Mesothelial cell of epicardium (in vitro differentiated cells): ENCODE results near the gene CDON. TPM values are rescaled to one million over a fixed set of nuclear protein-coding genes. Genes with fewer than 3 reads are reported as not detected.
A peak's percentile ranks its signal among the peaks of the same experiment; 100 is the strongest.

ENCODE experiments used
- DNase-seq, 2 experiments: peaks; one replicate each; pipeline ENCODE4 v3.0.0; 2021; ENCODE audit warnings: low spot score in 2 of 2; ENCODE audit not compliant: unreplicated experiment in 2 of 2
- H3K27ac Mint-ChIP-seq: 2 replicates; pipeline ENCODE4 v1.8.0; 2021; ENCODE audit warnings: mixed read lengths
- H3K27me3 Mint-ChIP-seq: 2 replicates; pipeline ENCODE4 v1.8.0; 2021; ENCODE audit warnings: low read depth, mixed read lengths
- H3K36me3 Mint-ChIP-seq: 2 replicates; pipeline ENCODE4 v1.8.0; 2021; ENCODE audit warnings: mixed read lengths
- H3K4me1 Mint-ChIP-seq: 2 replicates; pipeline ENCODE4 v1.8.0; 2021; ENCODE audit warnings: mixed read lengths
- H3K4me3 Mint-ChIP-seq: 2 replicates; pipeline ENCODE4 v1.8.0; 2021; ENCODE audit warnings: mild to moderate bottlenecking, moderate library complexity, mixed read lengths
- H3K9me3 Mint-ChIP-seq: 2 replicates; pipeline ENCODE4 v1.8.0; 2021; ENCODE audit warnings: mixed read lengths
- CTCF ChIP-seq: fragments of 200-600 bp; sonication (generic); IDR thresholded peaks from one replicate; pipeline ENCODE4 v1.5.0; 2021; ENCODE audit warnings: antibody characterized with exemption; ENCODE audit not compliant: unreplicated experiment
- total RNA-seq: library from RNA; stranded (reverse); gene quantifications from 3 replicates; pipeline ENCODE4 v1.2.1, GENCODE V29; 2021

CDON gene
- total RNA-seq, 1 donor from 2014 or later = 165 TPM

GRCh38 chr11:125941619-125942611 is 120.8 kb downstream of the CDON start:
- no peaks in the 10 kb centered on the region for H3K36me3 Mint-ChIP-seq
- peaks cover 2% of the 10 kb centered on the region for H3K27me3 Mint-ChIP-seq
- H3K4me3 Mint-ChIP-seq = no peak overlapping the region
- DNase-seq = peak in 1 of 2 experiments; percentile 69
- H3K4me1 Mint-ChIP-seq = peaks cover 28% of the 10 kb centered on the region
- no peak for TF ChIP-seq CTCF
- H3K9me3 Mint-ChIP-seq = no peaks in the 10 kb centered on the region
- peak overlapping the region; percentile 55 for H3K27ac Mint-ChIP-seq

- Mint-ChIP-seq H3K4me3 (no peak overlapping the region), H3K27ac (peak overlapping the region; percentile 41), H3K9me3 (no peaks in the 10 kb centered on the region), H3K4me1 (peaks cover 29% of the 10 kb centered on the region), H3K36me3 (no peaks in the 10 kb centered on the region), H3K27me3 (peaks cover 2% of the 10 kb centered on the region)
- no peak for TF ChIP-seq CTCF
- DNase-seq = no peak
Measured at GRCh38 chr11:125941267-125941618, 121.4 kb downstream of the CDON start.

- H3K9me3 Mint-ChIP-seq = no peaks in the 10 kb centered on the region
- peaks cover 40% of the 10 kb centered on the region for H3K4me1 Mint-ChIP-seq
- H3K27me3 Mint-ChIP-seq = peaks cover 2% of the 10 kb centered on the region
- H3K27ac Mint-ChIP-seq = no peak overlapping the region
- TF ChIP-seq CTCF = no peak
- H3K36me3 Mint-ChIP-seq = no peaks in the 10 kb centered on the region
- DNase-seq = no peak
- H3K4me3 Mint-ChIP-seq = no peak overlapping the region
Measured at GRCh38 chr11:125940145-125940544, 122.5 kb downstream of the CDON start.

- H3K27me3 Mint-ChIP-seq = peaks cover 2% of the 10 kb centered on the region
- H3K36me3 Mint-ChIP-seq = no peaks in the 10 kb centered on the region
- H3K4me3 Mint-ChIP-seq = no peak overlapping the region
- H3K9me3 Mint-ChIP-seq = no peaks in the 10 kb centered on the region
- peak overlapping the region; percentile 77 for H3K27ac Mint-ChIP-seq
- peaks cover 43% of the 10 kb centered on the region for H3K4me1 Mint-ChIP-seq
- DNase-seq = no peak
- no peak for TF ChIP-seq CTCF
Measured at GRCh38 chr11:125939081-125939521, 123.6 kb downstream of the CDON start.

- no peaks in the 10 kb centered on the region for H3K9me3 Mint-ChIP-seq
- TF ChIP-seq CTCF = no peak
- H3K36me3 Mint-ChIP-seq = no peaks in the 10 kb centered on the region
- H3K27ac Mint-ChIP-seq = peak overlapping the region; percentile 77
- no peak for DNase-seq
- H3K27me3 Mint-ChIP-seq = no peaks in the 10 kb centered on the region
- peaks cover 44% of the 10 kb centered on the region for H3K4me1 Mint-ChIP-seq
- H3K4me3 Mint-ChIP-seq = no peak overlapping the region
Measured at GRCh38 chr11:125938418-125938817, 124.2 kb downstream of the CDON start.
